Heart left ventricle (tissue), 13 donors: ENCODE measurements around the gene PODXL2.

Source experiments
- POLR2A ChIP-seq, 2 donors: fragments of 450-650 bp; IDR thresholded peaks; one replicate each; pipeline ENCODE4 v1.6.1; 2017; ENCODE audit warnings: antibody characterized with exemption in 2 of 2, mild to moderate bottlenecking in 2 of 2, moderate library complexity in 2 of 2
- TF ChIP-seq, protein P1 (sequence below), 12 donors: fragments of 200-600 bp; sonication (generic) in 4 of 12; IDR thresholded peaks; one replicate each; pipeline versions ENCODE4 v1.5.0 to v1.8.0; 2018 to 2022; ENCODE audit warnings: antibody characterized with exemption in 12 of 12, mild to moderate bottlenecking in 5 of 12
- donor health status: ischemic (EF 13 %, LVEDD 7.1; RV severe dilation, severe dysfunction).
- donor health status: DM: no; HTN: yes; CAD: no.
- donor health status: DM: no; HTN: no; CAD: no.
- donor health status: ischemic (EF 25% LVEDD 6.9; RV normal size, moderate dysfunction).
- donor health status: ischemic (EF 25% LVEDD 5.7; RV mildly dilated, moderate dysfunction).
- donor health status: ischemic (EF 35%, LVEDD 5.7; RV mildly dilated, moderate dysfunction).
- donor health status: nonischemic (EF 11% LVEDD 7.7; RV severe dilation, severe dysfunction).
- donor health status: DM: yes; HTN: yes; CAD: no.
- donor health status: PGD.
- donor health status: ischemic (EF 29% LVEDD 5.4; RV normal size, mild dysfunction).
- donor health status: nonischemic (EF 23%, LVEDD 6.1; RV moderate dilation, normal function).

DNA sequence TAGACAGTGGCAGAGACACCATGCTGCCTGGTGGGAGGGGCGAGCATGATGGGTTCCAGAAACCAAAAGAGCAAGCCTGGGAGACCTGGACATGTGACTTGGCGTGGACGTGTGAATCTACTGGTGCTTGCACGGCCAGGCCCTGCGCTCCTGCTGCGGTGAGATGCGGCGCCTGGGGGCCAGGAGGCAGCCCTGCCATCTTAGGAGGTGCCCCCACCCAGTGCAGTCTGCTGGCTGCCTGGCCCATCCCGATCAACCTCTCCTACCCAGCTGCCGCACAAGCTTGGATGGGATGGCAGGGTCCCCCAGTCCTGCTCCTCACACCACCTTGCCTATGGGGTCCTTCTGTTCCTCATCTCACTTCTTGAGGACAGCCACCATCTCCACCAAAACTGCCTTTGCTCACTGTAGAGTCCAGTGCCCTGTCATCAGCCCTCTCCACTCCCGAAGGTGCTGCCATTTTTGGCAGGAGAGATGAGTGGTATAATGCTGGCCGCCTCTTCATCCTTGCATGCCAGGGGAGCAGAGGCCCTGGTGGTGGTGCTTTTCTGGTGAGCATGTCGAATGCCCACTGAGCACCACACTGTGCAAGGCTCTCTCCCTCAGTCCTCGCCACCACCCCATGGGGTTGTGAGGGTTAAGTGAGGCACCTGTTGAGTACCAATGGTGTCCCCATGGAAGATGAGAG, 40.7 kb downstream of the PODXL2 start:
- TF ChIP-seq, protein P1, sequence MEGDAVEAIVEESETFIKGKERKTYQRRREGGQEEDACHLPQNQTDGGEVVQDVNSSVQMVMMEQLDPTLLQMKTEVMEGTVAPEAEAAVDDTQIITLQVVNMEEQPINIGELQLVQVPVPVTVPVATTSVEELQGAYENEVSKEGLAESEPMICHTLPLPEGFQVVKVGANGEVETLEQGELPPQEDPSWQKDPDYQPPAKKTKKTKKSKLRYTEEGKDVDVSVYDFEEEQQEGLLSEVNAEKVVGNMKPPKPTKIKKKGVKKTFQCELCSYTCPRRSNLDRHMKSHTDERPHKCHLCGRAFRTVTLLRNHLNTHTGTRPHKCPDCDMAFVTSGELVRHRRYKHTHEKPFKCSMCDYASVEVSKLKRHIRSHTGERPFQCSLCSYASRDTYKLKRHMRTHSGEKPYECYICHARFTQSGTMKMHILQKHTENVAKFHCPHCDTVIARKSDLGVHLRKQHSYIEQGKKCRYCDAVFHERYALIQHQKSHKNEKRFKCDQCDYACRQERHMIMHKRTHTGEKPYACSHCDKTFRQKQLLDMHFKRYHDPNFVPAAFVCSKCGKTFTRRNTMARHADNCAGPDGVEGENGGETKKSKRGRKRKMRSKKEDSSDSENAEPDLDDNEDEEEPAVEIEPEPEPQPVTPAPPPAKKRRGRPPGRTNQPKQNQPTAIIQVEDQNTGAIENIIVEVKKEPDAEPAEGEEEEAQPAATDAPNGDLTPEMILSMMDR (IDR thresholded peaks at IDR 0.05): no peak
- TF ChIP-seq POLR2A (IDR thresholded peaks at IDR 0.05): no peak
